ENCODE results near the gene SLC9A2. TPM values are rescaled to one million over a fixed set of nuclear protein-coding genes. Genes with fewer than 3 reads are reported as not detected.

Gene SLC9A2
- total RNA-seq, 4 donors from 2014 or later, result 0.09 to 0.16 (median 0.12) TPM

- no peak for TF ChIP-seq CTCF (IDR thresholded peaks at IDR 0.05)
- no peak for DNase-seq (ENCODE audit: low spot score)
- peak; percentile 46 for ATAC-seq (ENCODE audit: low FRiP score)
Observed at GRCh38 chr2:102618452-102619413, 620 bp upstream of the SLC9A2 start.

- ATAC-seq (ENCODE audit: low FRiP score), result no peak
- no peak for DNase-seq (ENCODE audit: low spot score)
Observed at GRCh38 chr2:102620332-102620731, 979 bp downstream of the SLC9A2 start.

GRCh38 chr2:102621630-102622029 is 2.3 kb downstream of the SLC9A2 start:
- ATAC-seq (ENCODE audit: low FRiP score) (no peak), DNase-seq (ENCODE audit: low spot score) (no peak)
- no peak for TF ChIP-seq CTCF (IDR thresholded peaks at IDR 0.05)

More at GRCh38 chr2:102620332-102620731, 979 bp downstream of the SLC9A2 start:
- TF ChIP-seq CTCF (IDR thresholded peaks at IDR 0.05), result no peak

GRCh38 chr2:102622646-102623045 is 3.3 kb downstream of the SLC9A2 start:
- ATAC-seq (ENCODE audit: low FRiP score), result no peak
- TF ChIP-seq CTCF (IDR thresholded peaks at IDR 0.05), result no peak
- DNase-seq (ENCODE audit: low spot score), result no peak

GRCh38 chr2:102630458-102630857 is 11.1 kb downstream of the SLC9A2 start:
- no peak for ATAC-seq (ENCODE audit: low FRiP score)

GRCh38 chr2:102632380-102633175 is 13.2 kb downstream of the SLC9A2 start:
- ATAC-seq (ENCODE audit: low FRiP score) (no peak), DNase-seq (ENCODE audit: low spot score) (no peak)
- TF ChIP-seq CTCF (IDR thresholded peaks at IDR 0.05), result no peak

More at GRCh38 chr2:102630458-102630857, 11.1 kb downstream of the SLC9A2 start:
- no peak for DNase-seq (ENCODE audit: low spot score)
- TF ChIP-seq CTCF (IDR thresholded peaks at IDR 0.05), result no peak
